HL-60/S4 treated with phorbol 12-myristate 13-acetate at 8.2 ng/mL for 4 days and 3 days (cell line): ENCODE measurements around the gene MT1F.

Experiments
- in situ Hi-C: fragments of 300-500 bp; cut with MboI; formaldehyde crosslinking; loops from 2 replicates; pipeline ENCODE4 v1.15.0; 2022; ENCODE audit warnings: low sequenced_read_pairs

Gene MT1F

GRCh38 chr16:56690420-56691122, 32.8 kb downstream of the MT1F start:
- in situ Hi-C loops = no loop called here

GRCh38 chr16:56691885-56692284, 34.1 kb downstream of the MT1F start:
- in situ Hi-C loops = no loop called here

- in situ Hi-C loops = no loop called here
These were observed 37.5 kb downstream of the MT1F start for GRCh38 chr16:56695246-56695645.

GRCh38 chr16:56697456-56698155, 39.8 kb downstream of the MT1F start:
- in situ Hi-C loops = no loop called here

GRCh38 chr16:56700195-56700594, 42.4 kb downstream of the MT1F start:
- in situ Hi-C loops = loop anchor here (10.0 kb wide), 1 partner anchor 125 kb away; no protein-coding TSS in a partner anchor

GRCh38 chr16:56700631-56701030, 42.9 kb downstream of the MT1F start:
- in situ Hi-C loops = loop anchor here (10.0 kb wide), 1 partner anchor 126 kb away; no protein-coding TSS in a partner anchor

GRCh38 chr16:56701534-56701933, 43.8 kb downstream of the MT1F start:
- in situ Hi-C loops = loop anchor here (10.0 kb wide), 1 partner anchor 127 kb away; no protein-coding TSS in a partner anchor

GRCh38 chr16:56702836-56703235, 45.1 kb downstream of the MT1F start:
- in situ Hi-C loops = loop anchor here (10.0 kb wide), 1 partner anchor 128 kb away; no protein-coding TSS in a partner anchor
